OCI-LY7 (cell line): ENCODE measurements around the gene CEP295NL. TPM values are rescaled to one million over a fixed set of nuclear protein-coding genes. Genes with fewer than 3 reads are reported as not detected.

Experiments used
- BruUV-seq: library from RNA; stranded (reverse); fragments of 400-500 nt; replicated peaks from 2 replicates; lab custom pipeline; 2021; lab: Mats Ljungman, UMichigan
- CTCF ChIA-PET: fragments of 300-600 bp; sonication (Branson Sonifier 250); formaldehyde crosslinking; loops from one replicate; lab custom pipeline; 2022; ENCODE audit warnings: antibody characterized with exemption; ENCODE audit not compliant: unreplicated experiment; lab: Charles Lee
- POLR2A ChIA-PET: fragments of 300-600 bp; sonication (Branson Sonifier 250); formaldehyde crosslinking; loops from one replicate; lab custom pipeline; 2022; ENCODE audit warnings: antibody characterized with exemption; lab: Charles Lee
- DNase-seq: peaks from one replicate; pipeline ENCODE4 v3.0.0-alpha.2; 2015; ENCODE audit warnings: low spot score
- H2AFZ ChIP-seq: fragments of 200-600 bp; sonication (generic), shearing (Covaris generic); 2 replicates; pipeline ENCODE4 v1.6.1; 2014; ENCODE audit warnings: mild to moderate bottlenecking, antibody characterized with exemption, low read length, moderate library complexity
- H3K27ac ChIP-seq: fragments of 200-600 bp; sonication (generic); 2 replicates; pipeline ENCODE4 v1.5.1; 2014; ENCODE audit warnings: mixed run types, low read depth, mild to moderate bottlenecking, moderate library complexity, low read length, inconsistent platforms; ENCODE audit not compliant: poor library complexity, severe bottlenecking
- H3K36me3 ChIP-seq: fragments of 200-600 bp; sonication (generic); 2 replicates; pipeline ENCODE4 v1.6.1; 2014; ENCODE audit warnings: mild to moderate bottlenecking, antibody characterized with exemption, low read length, moderate library complexity, mixed read lengths; ENCODE audit not compliant: insufficient read depth
- H3K4me1 ChIP-seq: fragments of 200-600 bp; sonication (generic); 2 replicates; pipeline ENCODE4 v1.5.1; 2014; ENCODE audit warnings: mild to moderate bottlenecking, low read length; ENCODE audit not compliant: insufficient read depth, poor library complexity, severe bottlenecking
- H3K4me2 ChIP-seq: fragments of 200-600 bp; sonication (generic); 2 replicates; pipeline ENCODE4 v1.6.1; 2014; ENCODE audit warnings: mild to moderate bottlenecking, low read length
- H3K4me3 ChIP-seq: fragments of 200-600 bp; sonication (generic); 2 replicates; pipeline ENCODE4 v1.5.1; 2014; ENCODE audit warnings: mild to moderate bottlenecking, low read depth, low read length; ENCODE audit not compliant: poor library complexity, severe bottlenecking
- H3K79me2 ChIP-seq: fragments of 200-600 bp; sonication (generic); 2 replicates; pipeline ENCODE4 v1.6.1; 2016; ENCODE audit warnings: low read depth, mild to moderate bottlenecking, low read length, moderate library complexity, mixed read lengths; ENCODE audit not compliant: insufficient read depth
- H3K9me2 ChIP-seq: fragments of 200-600 bp; sonication (generic); 2 replicates; pipeline ENCODE4 v1.6.1; 2016; ENCODE audit warnings: mild to moderate bottlenecking, low read length, mixed read lengths; ENCODE audit not compliant: insufficient read depth
- H3K9me3 ChIP-seq: fragments of 200-600 bp; sonication (generic); 2 replicates; pipeline ENCODE4 v1.6.1; 2014; ENCODE audit warnings: mild to moderate bottlenecking, mixed run types, low read length, mixed read lengths
- H4K20me1 ChIP-seq: fragments of 200-600 bp; sonication (generic); 2 replicates; pipeline ENCODE4 v1.6.1; 2014; ENCODE audit warnings: mild to moderate bottlenecking, antibody characterized with exemption, low read length, moderate library complexity, mixed read lengths; ENCODE audit not compliant: insufficient read depth
- EZH2phosphoT487 ChIP-seq: fragments of 200-600 bp; sonication (generic); IDR thresholded peaks from 2 replicates; pipeline ENCODE4 v1.6.1; 2018; ENCODE audit warnings: low read depth, borderline replicate concordance, mild to moderate bottlenecking, mixed run types, antibody characterized with exemption, low read length, moderate library complexity, mixed read lengths
- intact Hi-C: fragments of 100-400 bp; cut with micrococcal nuclease; formaldehyde crosslinking; loops from one replicate; pipeline ENCODE4 v1.10.0; 2022; ENCODE audit not compliant: unreplicated experiment
- total RNA-seq, 2 experiments: library from RNA; depleted of rRNA in 1 of 2; stranded (reverse); fragments of >200 nt in 1 of 2; shearing (Covaris generic) in 1 of 2; gene quantifications; 2 replicates each; pipeline ENCODE4 v1.2.3, GENCODE V29; 2014 to 2022
- TF ChIP-seq, protein P1 (sequence below): fragments of 200-600 bp; sonication (generic); conservative IDR thresholded peaks from 2 replicates; pipeline ENCODE4 v1.5.1; 2014; ENCODE audit warnings: mild to moderate bottlenecking, antibody characterized with exemption, low read length, moderate library complexity, mixed read lengths

CEP295NL gene
- total RNA-seq, 2 experiments from 2014 or later = not detected

DNA sequence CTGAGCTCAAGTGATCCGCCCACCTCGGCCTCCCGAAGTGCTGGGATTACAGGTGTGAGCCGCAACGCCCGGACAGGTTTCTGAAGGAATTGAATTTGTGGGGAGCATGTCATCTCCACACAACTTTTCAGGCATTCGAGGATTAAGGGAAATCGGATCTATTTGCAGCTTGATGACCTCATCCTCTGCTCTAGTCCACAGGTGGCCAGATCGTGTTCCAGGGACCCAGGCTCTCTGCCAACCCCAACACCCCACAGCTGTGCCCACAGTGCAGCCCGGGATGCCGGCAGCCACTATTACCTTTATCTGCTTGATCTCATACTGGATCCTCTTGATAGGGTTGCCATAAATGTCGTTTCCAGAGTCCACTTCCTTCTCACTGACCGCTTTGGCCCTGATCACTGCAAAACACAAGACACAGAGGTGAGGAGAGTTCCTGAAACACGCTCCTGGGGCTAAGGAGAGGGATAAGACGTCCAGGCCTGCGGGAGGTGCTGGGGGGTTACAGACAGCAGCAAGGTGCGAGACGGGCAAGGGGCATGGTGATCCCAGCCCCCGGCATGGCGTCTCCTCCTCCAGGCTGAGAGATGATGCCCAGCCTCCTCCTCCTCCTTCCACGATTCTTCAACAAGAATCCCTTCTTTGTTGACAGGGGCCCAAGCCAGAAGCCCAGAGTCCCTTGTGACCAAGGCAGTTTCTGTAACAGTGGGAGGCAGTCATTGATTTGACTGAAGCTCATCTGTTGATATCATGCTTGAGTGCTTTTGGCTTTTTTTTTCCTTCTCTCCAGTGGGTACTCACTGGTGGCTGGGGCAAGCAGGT is 29.3 kb downstream of the CEP295NL start:
- Histone ChIP-seq H3K9me2 (no peaks in the 10 kb centered on the region), H3K36me3 (no peaks in the 10 kb centered on the region), H3K79me2 (no peaks in the 10 kb centered on the region), H3K9me3 (no peaks in the 10 kb centered on the region), H2AFZ (no peak overlapping the region), H3K4me3 (no peak overlapping the region), H3K4me1 (no peaks in the 10 kb centered on the region), H3K4me2 (no peak overlapping the region), H4K20me1 (no peaks in the 10 kb centered on the region), H3K27ac (no peak overlapping the region)
- no TSS peak for BruUV-seq
- ChIA-PET POLR2A (interaction anchor here (1.3 kb wide), 1 partner anchor 17 kb away, joined by 5 read pairs; no protein-coding TSS in a partner anchor), CTCF (no interaction called here)
- TF ChIP-seq EZH2phosphoT487 = no peak
- TF ChIP-seq, protein P1, sequence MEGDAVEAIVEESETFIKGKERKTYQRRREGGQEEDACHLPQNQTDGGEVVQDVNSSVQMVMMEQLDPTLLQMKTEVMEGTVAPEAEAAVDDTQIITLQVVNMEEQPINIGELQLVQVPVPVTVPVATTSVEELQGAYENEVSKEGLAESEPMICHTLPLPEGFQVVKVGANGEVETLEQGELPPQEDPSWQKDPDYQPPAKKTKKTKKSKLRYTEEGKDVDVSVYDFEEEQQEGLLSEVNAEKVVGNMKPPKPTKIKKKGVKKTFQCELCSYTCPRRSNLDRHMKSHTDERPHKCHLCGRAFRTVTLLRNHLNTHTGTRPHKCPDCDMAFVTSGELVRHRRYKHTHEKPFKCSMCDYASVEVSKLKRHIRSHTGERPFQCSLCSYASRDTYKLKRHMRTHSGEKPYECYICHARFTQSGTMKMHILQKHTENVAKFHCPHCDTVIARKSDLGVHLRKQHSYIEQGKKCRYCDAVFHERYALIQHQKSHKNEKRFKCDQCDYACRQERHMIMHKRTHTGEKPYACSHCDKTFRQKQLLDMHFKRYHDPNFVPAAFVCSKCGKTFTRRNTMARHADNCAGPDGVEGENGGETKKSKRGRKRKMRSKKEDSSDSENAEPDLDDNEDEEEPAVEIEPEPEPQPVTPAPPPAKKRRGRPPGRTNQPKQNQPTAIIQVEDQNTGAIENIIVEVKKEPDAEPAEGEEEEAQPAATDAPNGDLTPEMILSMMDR = no peak
- no peak for DNase-seq
- intact Hi-C loops = no loop called here

- Histone ChIP-seq H4K20me1 (no peaks in the 10 kb centered on the region), H3K4me3 (no peak overlapping the region), H3K27ac (no peak overlapping the region), H3K9me3 (no peaks in the 10 kb centered on the region), H3K36me3 (no peaks in the 10 kb centered on the region), H3K4me2 (no peak overlapping the region), H3K79me2 (no peaks in the 10 kb centered on the region), H3K4me1 (no peaks in the 10 kb centered on the region), H3K9me2 (no peaks in the 10 kb centered on the region), H2AFZ (no peak overlapping the region)
- no peak for TF ChIP-seq EZH2phosphoT487
- TF ChIP-seq, protein P1 = no peak
- ChIA-PET POLR2A (no interaction called here), CTCF (no interaction called here)
- DNase-seq = no peak
- intact Hi-C loops = no loop called here
- BruUV-seq = no TSS peak
These were observed 30.5 kb downstream of the CEP295NL start for GRCh38 chr17:78872486-78872885.

- ChIA-PET CTCF (no interaction called here), POLR2A (no interaction called here)
- no peak for TF ChIP-seq EZH2phosphoT487
- TF ChIP-seq, protein P1 = no peak
- Histone ChIP-seq H3K79me2 (no peaks in the 10 kb centered on the region), H4K20me1 (no peaks in the 10 kb centered on the region), H3K4me3 (no peak overlapping the region), H3K4me2 (no peak overlapping the region), H3K4me1 (no peaks in the 10 kb centered on the region), H3K9me2 (no peaks in the 10 kb centered on the region), H3K36me3 (no peaks in the 10 kb centered on the region), H3K27ac (no peak overlapping the region), H2AFZ (no peak overlapping the region), H3K9me3 (no peaks in the 10 kb centered on the region)
- DNase-seq = no peak
- intact Hi-C loops = no loop called here
- BruUV-seq = no TSS peak
These were observed 32.4 kb downstream of the CEP295NL start for GRCh38 chr17:78870621-78871020.
